Stimulated activated CD8-positive, alpha-beta memory T cell treated with anti-CD3 and anti-CD28 coated beads, Interleukin-4, amount 100 ng/mL, for 1 hour (primary cell): Measurements from ENCODE around the gene PHGDH.
"Not testable (repeated sequence)": the region's sequence is repeated elsewhere in the genome, so short reads cannot be mapped to it uniquely, and the experiment has no call there.

Experiments used
- DNase-seq, 2 donors: peaks; one replicate each; pipeline ENCODE4 v3.0.0-alpha.2; 2020; ENCODE audit warnings: low read depth in 2 of 2, low spot score in 1 of 2

The PHGDH gene

GRCh38 chr1:119786473-119787050 is 74.8 kb downstream of the PHGDH start:
- not testable (repeated sequence) for DNase-seq

GRCh38 chr1:119787776-119788175 is 76.0 kb downstream of the PHGDH start:
- DNase-seq, result no peak

- no peak for DNase-seq
These were observed 78.9 kb downstream of the PHGDH start for GRCh38 chr1:119790451-119791198.

- DNase-seq, result no peak
These were observed 79.6 kb downstream of the PHGDH start for GRCh38 chr1:119791377-119791776.
